GM13977 (cell line): ENCODE data around the gene LRP1B.
"Not testable (repeated sequence)": the region's sequence is repeated elsewhere in the genome, so short reads cannot be mapped to it uniquely, and the experiment has no call there.

Experiments
- DNase-seq: peaks from one replicate; pipeline ENCODE4 v3.0.0; 2012; ENCODE audit warnings: low spot score
- CTCF ChIP-seq: IDR thresholded peaks from 2 replicates; pipeline ENCODE4 v1.5.1; 2012; ENCODE audit warnings: mild to moderate bottlenecking, control low read depth; ENCODE audit not compliant: insufficient read depth; ENCODE audit errors: extremely low read depth, missing control alignments
- in situ Hi-C: fragments of 300-500 bp; cut with MboI; formaldehyde crosslinking; loops from one replicate; pipeline ENCODE4 v1.12.0; 2022; ENCODE audit warnings: low sequenced_read_pairs, low pct_unique_long_range_greater_than_20kb, mixed read lengths, inconsistent platforms; ENCODE audit not compliant: unreplicated experiment

The LRP1B gene

GRCh38 chr2:141195087-141195486 lies 935.7 kb downstream of the LRP1B start:
- no peak for TF ChIP-seq CTCF
- no peak for DNase-seq
- in situ Hi-C loops: no loop called here

- in situ Hi-C loops: no loop called here
- TF ChIP-seq CTCF: no peak
- no peak for DNase-seq
Observed at GRCh38 chr2:141187075-141187439, 943.8 kb downstream of the LRP1B start.

- DNase-seq: no peak
- in situ Hi-C loops: no loop called here
- TF ChIP-seq CTCF: no peak
Observed at GRCh38 chr2:141186413-141187074, 944.3 kb downstream of the LRP1B start.

- no peak for TF ChIP-seq CTCF
- no peak for DNase-seq
- in situ Hi-C loops: no loop called here
Observed at GRCh38 chr2:141182246-141182645, 948.6 kb downstream of the LRP1B start.

GRCh38 chr2:141169117-141169516 lies 961.7 kb downstream of the LRP1B start:
- in situ Hi-C loops: not testable (repeated sequence)

GRCh38 chr2:141162314-141162713 lies 968.5 kb downstream of the LRP1B start:
- in situ Hi-C loops: no loop called here
- no peak for TF ChIP-seq CTCF

More at GRCh38 chr2:141169117-141169516, 961.7 kb downstream of the LRP1B start:
- not testable (repeated sequence) for DNase-seq

GRCh38 chr2:141151611-141152286 lies 979.1 kb downstream of the LRP1B start:
- no peak for TF ChIP-seq CTCF
- in situ Hi-C loops: no loop called here
- DNase-seq: no peak

More at GRCh38 chr2:141162314-141162713, 968.5 kb downstream of the LRP1B start:
- no peak for DNase-seq
